ENCODE results near the gene TOP2B. TPM values are rescaled to one million over a fixed set of nuclear protein-coding genes. Genes with fewer than 3 reads are reported as not detected.

Gene TOP2B
- total RNA-seq, 6 experiments from 2014 or later, result 69.9 to 97.1 (median 88.5) TPM

DNA sequence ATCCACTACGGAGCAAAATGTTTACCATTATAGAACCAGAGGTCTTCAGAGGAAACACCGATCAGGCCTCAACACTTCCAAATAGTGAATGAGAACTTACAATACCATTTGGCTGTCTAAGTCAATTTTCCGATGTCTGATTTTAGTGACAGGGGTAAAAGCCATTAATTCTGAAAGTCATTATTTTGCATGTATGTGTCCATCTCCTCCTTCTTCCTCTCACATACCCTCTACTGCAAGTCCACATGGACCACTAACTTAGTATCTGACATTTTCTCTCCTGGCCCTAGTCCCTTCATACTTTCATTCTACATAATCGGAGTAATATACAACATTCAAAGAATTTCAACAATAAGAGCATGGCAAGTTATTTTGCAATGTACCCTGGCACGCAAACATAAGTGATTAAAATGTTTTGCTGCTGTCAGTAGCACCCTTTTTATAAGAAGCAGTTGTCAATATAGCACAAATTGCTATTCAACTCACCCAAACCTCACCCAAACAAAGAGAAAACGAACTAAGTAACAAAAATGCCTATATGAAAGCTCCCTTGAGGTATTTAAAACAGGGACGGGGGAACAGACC, 1.9 kb downstream of the TOP2B start:
- H3K27ac Mint-ChIP-seq, result peak overlapping the region; percentile 95
- H3K4me1 Mint-ChIP-seq (ENCODE audit: low read depth), result peaks cover 45% of the 10 kb centered on the region

DNA sequence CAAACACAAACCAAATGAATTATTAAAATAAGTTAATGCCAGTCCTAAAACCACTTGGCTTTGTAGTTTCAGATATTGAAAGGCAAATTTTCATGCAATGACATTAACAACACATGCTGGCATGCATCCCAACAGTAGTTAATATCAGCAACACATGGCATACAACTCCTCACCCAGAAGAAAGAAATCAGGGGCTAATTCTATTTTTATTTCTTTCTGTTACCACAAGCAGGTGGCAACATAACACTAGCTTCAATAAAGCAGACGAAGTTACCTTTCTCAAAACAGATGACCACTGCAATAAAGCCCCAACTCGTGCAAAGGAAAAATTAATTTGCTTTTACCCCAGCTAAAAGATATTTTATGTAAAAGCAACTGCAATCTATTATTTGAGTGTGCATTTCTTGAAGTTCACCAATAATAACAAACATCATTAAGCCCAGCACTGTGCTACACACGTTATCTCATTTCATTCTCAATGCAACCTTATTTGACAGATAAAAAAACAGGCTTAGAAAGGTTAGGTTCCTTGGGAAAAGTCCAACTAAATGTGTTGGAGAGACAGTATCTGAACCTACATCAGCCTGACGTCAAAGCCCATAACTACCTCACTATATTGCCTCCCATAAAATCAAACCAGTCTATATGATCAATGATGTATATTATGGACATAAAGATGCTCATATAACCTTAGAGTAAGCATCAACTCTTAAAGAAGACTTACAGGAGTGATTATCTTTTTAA, 2.8 kb downstream of the TOP2B start:
- TF ChIP-seq, protein P1, sequence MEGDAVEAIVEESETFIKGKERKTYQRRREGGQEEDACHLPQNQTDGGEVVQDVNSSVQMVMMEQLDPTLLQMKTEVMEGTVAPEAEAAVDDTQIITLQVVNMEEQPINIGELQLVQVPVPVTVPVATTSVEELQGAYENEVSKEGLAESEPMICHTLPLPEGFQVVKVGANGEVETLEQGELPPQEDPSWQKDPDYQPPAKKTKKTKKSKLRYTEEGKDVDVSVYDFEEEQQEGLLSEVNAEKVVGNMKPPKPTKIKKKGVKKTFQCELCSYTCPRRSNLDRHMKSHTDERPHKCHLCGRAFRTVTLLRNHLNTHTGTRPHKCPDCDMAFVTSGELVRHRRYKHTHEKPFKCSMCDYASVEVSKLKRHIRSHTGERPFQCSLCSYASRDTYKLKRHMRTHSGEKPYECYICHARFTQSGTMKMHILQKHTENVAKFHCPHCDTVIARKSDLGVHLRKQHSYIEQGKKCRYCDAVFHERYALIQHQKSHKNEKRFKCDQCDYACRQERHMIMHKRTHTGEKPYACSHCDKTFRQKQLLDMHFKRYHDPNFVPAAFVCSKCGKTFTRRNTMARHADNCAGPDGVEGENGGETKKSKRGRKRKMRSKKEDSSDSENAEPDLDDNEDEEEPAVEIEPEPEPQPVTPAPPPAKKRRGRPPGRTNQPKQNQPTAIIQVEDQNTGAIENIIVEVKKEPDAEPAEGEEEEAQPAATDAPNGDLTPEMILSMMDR (IDR thresholded peaks at IDR 0.05), result no peak
- Mint-ChIP-seq H3K4me3 (peak overlapping the region; percentile 98), H3K27ac (0 out of 2 replicates have a peak overlapping the region, but pooled peaks have one; percentile 1), H3K27me3 (ENCODE audit: insufficient read depth) (peaks cover 2% of the 10 kb centered on the region; the same call in 1 of the 2 replicates), H3K4me1 (ENCODE audit: low read depth) (peaks cover 45% of the 10 kb centered on the region), H3K9me3 (no peaks in the 10 kb centered on the region), H3K36me3 (ENCODE audit: low read depth) (no peaks in the 10 kb centered on the region; the same call in 1 of the 2 replicates)
- no peak for DNase-seq

More for the DNA sequence above, 1.9 kb downstream of the TOP2B start:
- no peak for DNase-seq
- no peaks in the 10 kb centered on the region for H3K9me3 Mint-ChIP-seq
- peaks cover 2% of the 10 kb centered on the region for H3K27me3 Mint-ChIP-seq (ENCODE audit: insufficient read depth)
- H3K36me3 Mint-ChIP-seq (ENCODE audit: low read depth), result no peaks in the 10 kb centered on the region; the same call in 1 of the 2 replicates
- TF ChIP-seq, protein P1 (IDR thresholded peaks at IDR 0.05), result no peak
- H3K4me3 Mint-ChIP-seq, result peak overlapping the region; percentile 98

DNA sequence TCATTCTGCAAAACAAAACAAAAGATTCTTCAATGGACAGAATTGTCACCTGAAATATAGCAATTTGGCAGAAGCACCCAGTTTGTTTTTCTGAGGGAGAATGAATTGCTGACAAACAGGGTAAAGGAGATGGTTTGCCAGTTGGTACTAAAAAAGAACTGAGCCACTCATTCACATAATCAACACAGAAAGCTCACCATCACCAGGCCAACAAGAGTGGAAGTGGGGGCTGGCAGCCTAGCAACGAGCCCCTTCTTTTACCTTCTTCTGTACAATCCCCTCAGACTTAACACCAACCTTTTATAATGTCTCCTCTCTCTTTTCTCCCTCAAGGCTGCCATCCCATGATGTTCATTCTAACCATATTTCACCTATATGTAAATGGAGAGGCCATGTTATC, 5.9 kb downstream of the TOP2B start:
- TF ChIP-seq, protein P1 (IDR thresholded peaks at IDR 0.05), result no peak
- no peak for DNase-seq
- H3K4me1 Mint-ChIP-seq (ENCODE audit: low read depth), result peaks cover 37% of the 10 kb centered on the region
- H3K27ac Mint-ChIP-seq, result no peak overlapping the region
- no peaks in the 10 kb centered on the region for H3K9me3 Mint-ChIP-seq
- H3K27me3 Mint-ChIP-seq (ENCODE audit: insufficient read depth), result peaks cover 2% of the 10 kb centered on the region; the same call in 1 of the 2 replicates
- H3K36me3 Mint-ChIP-seq (ENCODE audit: low read depth), result no peaks in the 10 kb centered on the region; the same call in 1 of the 2 replicates
- no peak overlapping the region for H3K4me3 Mint-ChIP-seq

DNA sequence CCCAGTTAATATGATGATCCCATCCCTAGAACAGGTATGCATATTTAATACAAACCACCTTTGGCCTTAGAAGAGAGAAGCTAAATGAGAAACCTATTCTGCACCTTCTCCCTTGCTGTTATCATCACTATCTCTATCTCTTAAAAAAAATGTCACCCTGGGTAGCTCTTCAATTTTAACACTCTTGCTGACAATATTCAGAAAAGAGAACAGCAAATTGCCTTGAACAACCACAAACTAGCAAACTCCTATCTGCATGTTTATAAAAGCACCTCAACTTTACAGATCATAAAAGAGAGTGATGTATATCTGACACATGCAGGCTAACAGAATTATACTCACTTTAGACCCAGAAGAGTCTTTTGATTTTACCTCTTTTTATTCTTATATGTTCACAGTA, 7.4 kb downstream of the TOP2B start:
- Mint-ChIP-seq H3K27ac (no peak overlapping the region), H3K36me3 (ENCODE audit: low read depth) (no peaks in the 10 kb centered on the region), H3K27me3 (ENCODE audit: insufficient read depth) (no peaks in the 10 kb centered on the region), H3K9me3 (no peaks in the 10 kb centered on the region), H3K4me1 (ENCODE audit: low read depth) (peaks cover 44% of the 10 kb centered on the region), H3K4me3 (no peak overlapping the region)
- TF ChIP-seq, protein P1 (IDR thresholded peaks at IDR 0.05), result no peak
- DNase-seq, result no peak

DNA sequence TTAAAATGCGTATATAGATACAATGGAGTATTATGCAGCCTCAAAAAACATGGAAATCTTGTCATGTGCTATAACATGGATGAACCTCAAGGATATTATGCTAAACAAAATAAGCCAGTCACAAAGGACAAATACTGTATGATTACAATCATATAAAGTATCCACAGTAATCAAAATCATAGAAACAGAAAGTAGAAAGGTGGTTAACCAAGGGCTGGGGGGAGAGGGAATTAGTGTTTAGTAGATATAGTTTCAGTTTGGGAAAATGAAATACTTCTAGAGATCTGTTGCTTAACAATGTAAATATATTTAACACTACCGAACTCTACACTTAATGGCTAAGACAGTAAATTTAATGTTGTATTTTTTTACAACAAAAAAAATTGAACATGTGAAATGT, 9.0 kb downstream of the TOP2B start:
- H3K36me3 Mint-ChIP-seq (ENCODE audit: low read depth), result peaks cover 2% of the 10 kb centered on the region; the same call in 1 of the 2 replicates
- TF ChIP-seq, protein P1 (IDR thresholded peaks at IDR 0.05), result no peak

More for the DNA sequence above, 9.0 kb downstream of the TOP2B start:
- no peak overlapping the region for H3K27ac Mint-ChIP-seq
- no peaks in the 10 kb centered on the region for H3K9me3 Mint-ChIP-seq
- H3K27me3 Mint-ChIP-seq (ENCODE audit: insufficient read depth), result no peaks in the 10 kb centered on the region
- H3K4me1 Mint-ChIP-seq (ENCODE audit: low read depth), result peaks cover 41% of the 10 kb centered on the region
- H3K4me3 Mint-ChIP-seq, result no peak overlapping the region
- no peak for DNase-seq

Measured in HFFc6 (cell line).